GM12864 (cell line): ENCODE results near the gene HRCT1.
"Not testable (repeated sequence)": the region's sequence is repeated elsewhere in the genome, so short reads cannot be mapped to it uniquely, and the experiment has no call there.

ENCODE experiments used
- DNase-seq: peaks from one replicate; pipeline ENCODE4 v3.0.0-alpha.2; 2011; ENCODE audit warnings: low read depth
- H3K4me3 ChIP-seq: 2 replicates; pipeline ENCODE4 v1.5.1; 2011; ENCODE audit warnings: mild to moderate bottlenecking, low read depth, low read length, control low read depth
- TF ChIP-seq, protein P1 (sequence below): IDR thresholded peaks from 2 replicates; pipeline ENCODE4 v1.5.1; 2011; ENCODE audit warnings: low read depth, mild to moderate bottlenecking, moderate library complexity, low read length, control low read depth, inconsistent platforms; ENCODE audit errors: missing control alignments

HRCT1 gene

DNA sequence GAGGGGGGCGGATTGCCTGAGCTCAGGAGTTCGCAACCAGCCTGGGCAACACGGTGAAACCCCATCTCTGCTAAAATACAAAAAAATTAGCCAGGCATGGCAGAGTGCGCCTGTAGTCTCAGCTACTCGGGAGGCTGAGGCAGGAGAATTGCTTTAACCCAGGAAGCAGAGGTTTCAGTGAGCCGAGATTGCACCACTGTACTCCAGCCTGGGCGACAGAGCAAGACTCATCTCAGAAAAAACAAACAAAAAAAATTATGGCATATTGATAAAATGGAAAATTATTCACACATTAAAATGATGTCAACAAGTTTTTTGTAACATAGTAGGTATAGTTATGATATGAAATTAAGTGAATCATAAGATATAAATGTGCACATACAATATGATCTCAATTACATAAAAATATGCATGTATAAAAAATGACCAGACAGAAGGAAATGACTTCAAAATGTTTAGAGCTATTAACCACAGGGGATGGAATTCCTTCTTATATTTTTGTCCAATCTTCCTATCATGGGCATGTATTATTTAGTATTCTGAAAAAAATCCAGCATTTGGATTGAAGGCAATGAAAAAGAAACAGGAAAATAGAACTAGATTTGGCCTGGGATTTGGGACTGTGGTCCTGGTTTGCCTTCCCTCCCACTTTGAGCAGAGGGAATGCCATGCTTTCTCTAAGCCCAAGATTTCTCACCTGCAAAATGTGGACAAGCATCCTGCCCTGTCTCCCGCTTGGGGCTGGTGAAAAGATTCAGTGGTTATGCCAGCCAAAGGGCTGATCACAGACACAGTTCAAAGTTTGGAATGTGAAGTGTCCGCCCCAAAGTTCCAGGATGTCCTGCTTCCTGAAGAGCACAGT, 22.8 kb downstream of the HRCT1 start:
- TF ChIP-seq, protein P1, sequence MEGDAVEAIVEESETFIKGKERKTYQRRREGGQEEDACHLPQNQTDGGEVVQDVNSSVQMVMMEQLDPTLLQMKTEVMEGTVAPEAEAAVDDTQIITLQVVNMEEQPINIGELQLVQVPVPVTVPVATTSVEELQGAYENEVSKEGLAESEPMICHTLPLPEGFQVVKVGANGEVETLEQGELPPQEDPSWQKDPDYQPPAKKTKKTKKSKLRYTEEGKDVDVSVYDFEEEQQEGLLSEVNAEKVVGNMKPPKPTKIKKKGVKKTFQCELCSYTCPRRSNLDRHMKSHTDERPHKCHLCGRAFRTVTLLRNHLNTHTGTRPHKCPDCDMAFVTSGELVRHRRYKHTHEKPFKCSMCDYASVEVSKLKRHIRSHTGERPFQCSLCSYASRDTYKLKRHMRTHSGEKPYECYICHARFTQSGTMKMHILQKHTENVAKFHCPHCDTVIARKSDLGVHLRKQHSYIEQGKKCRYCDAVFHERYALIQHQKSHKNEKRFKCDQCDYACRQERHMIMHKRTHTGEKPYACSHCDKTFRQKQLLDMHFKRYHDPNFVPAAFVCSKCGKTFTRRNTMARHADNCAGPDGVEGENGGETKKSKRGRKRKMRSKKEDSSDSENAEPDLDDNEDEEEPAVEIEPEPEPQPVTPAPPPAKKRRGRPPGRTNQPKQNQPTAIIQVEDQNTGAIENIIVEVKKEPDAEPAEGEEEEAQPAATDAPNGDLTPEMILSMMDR: no peak
- H3K4me3 ChIP-seq: no peak overlapping the region
- DNase-seq: no peak

DNA sequence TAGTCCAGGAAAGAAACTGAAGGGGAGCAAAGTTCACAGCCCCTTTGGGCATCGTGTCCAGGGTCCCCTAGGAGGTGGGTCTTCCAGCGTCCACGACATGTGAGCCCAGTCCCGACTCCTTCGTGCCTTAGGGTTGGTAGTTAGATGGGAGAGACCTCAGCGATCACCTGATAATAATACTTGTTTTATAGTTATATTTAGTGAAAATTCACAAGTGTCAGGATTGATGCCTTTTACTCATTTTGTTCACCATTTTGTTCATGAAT, 23.4 kb downstream of the HRCT1 start:
- no peak overlapping the region for H3K4me3 ChIP-seq
- no peak for DNase-seq
- TF ChIP-seq, protein P1: no peak

DNA sequence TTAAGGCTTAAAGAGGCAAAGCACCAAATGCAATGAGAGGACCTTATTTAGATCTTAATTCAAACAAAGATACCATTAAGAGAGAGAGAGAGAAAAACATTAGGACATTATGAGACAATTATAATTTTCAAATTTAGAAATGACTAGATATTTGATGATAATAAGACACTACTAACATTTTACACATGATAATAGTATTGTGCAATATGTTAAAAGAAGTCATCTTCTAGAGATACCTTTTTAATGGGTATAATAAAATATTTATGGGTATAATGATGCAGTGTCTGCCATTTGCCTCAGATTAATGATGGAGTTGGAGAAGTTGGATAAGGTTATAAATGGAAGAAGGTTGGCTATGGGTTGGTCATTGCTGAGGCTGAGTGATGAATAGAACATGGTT, 24.5 kb downstream of the HRCT1 start:
- TF ChIP-seq, protein P1: no peak
- DNase-seq: no peak
- H3K4me3 ChIP-seq: no peak overlapping the region

DNA sequence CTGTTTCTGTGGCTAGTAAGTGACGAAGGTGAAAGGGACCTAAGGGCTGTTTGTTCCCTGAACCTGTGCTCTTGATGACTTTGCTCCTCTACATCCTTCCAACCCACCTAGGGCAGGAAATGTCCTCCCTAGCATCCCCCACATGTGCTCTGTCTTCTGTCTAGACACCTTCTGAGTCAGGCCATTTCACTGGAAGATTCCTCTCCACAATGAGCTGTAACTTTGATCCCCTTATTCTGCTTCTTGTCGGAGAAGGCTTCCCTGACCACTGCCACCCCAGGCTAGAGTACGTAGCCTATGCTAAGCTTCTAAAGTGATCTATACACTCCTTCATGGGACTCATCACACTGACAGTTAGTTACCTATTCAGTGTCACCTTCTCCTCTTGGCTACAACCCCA, 25.0 kb downstream of the HRCT1 start:
- no peak overlapping the region for H3K4me3 ChIP-seq
- DNase-seq: no peak
- TF ChIP-seq, protein P1: no peak

DNA sequence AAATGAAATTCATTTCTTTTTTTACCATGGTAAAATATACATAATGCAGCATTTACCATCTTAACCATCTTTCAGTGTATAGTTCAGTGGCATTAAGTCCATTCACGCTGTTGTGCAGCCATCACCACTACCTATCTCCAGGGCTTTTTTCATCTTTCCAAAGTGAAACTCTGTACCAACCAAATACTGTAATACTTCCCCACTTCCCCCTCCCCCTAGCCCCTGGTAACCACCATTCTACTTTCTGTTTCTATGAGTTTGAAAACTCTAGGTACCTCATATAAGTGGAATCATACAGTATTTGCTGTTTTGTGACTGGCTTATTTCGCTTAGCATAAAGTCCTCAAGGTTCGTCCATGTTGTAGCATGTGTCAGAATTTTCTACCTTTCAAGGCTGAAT, 26.7 kb downstream of the HRCT1 start:
- TF ChIP-seq, protein P1: no peak
- DNase-seq: no peak

DNA sequence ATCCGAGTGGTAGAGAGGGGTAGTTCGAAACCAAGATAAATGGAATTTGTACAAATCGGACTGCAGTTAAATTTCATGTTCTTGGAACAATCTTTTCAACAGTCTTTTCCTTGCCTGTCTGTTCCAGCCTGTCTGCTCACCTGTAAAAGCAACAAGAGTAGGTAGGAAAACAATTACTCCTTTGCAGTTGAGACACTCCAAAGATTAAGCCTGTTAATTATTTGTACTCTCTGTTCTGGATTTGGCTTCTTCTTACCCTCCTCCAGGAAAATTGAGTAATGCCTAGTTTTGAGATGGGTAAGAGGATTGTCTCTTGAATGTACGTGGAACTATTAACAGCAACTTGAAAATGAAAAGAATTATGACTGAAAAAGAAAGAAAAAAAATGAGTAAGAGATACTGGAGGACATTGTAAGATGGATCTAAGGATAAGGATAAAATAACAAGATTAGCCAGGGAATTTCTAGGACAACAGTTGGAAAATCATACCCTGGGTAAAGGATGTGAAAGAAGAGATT, 27.6 kb downstream of the HRCT1 start:
- no peak overlapping the region for H3K4me3 ChIP-seq
- TF ChIP-seq, protein P1: no peak
- DNase-seq: no peak

More for the DNA sequence above, 26.7 kb downstream of the HRCT1 start:
- H3K4me3 ChIP-seq: no peak overlapping the region

DNA sequence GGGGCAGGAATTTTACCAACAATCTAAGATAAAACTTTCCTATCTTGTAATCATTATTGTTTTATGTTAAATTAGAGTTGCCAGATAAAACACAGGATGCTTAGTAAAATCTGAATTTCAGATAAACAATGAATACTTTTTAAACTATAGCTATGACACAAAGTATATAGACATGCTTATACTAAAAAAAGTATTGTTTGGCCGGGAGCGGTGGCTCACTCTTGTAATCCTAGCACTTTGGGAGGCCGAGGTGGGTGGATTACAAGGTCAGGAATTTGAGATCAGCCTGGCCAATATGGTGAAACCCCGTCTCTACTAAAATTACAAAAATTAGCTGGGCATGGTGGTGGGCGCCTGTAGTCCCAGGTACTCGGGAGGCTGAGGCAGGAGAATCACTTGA, 28.1 kb downstream of the HRCT1 start:
- DNase-seq, H3K4me3 ChIP-seq: not testable (repeated sequence)
